GM12878 (cell line): Measurements from ENCODE around the gene MOG. TPM values are rescaled to one million over a fixed set of nuclear protein-coding genes. Genes with fewer than 3 reads are reported as not detected.

ENCODE experiments used
- CREB1 ChIP-seq: IDR thresholded peaks from 2 replicates; pipeline ENCODE4 v1.6.1; 2012; ENCODE audit warnings: low read depth, mild to moderate bottlenecking, inconsistent platforms
- JUNB ChIP-seq: IDR thresholded peaks from 2 replicates; pipeline ENCODE4 v1.6.1; 2016; ENCODE audit warnings: antibody characterized with exemption, mild to moderate bottlenecking
- LARP7 ChIP-seq: fragments of 450-650 bp; IDR thresholded peaks from 2 replicates; pipeline ENCODE4 v1.6.1; 2017; ENCODE audit warnings: mild to moderate bottlenecking
- MYB ChIP-seq: fragments of 150-350 bp; IDR thresholded peaks from 2 replicates; pipeline ENCODE4 v1.6.1; 2014; ENCODE audit warnings: mild to moderate bottlenecking, low read depth, low read length, borderline replicate concordance
- MYC ChIP-seq: IDR thresholded peaks from 2 replicates; pipeline ENCODE4 v1.6.1; 2011; ENCODE audit warnings: mild to moderate bottlenecking, low read length, moderate library complexity, inconsistent platforms; ENCODE audit not compliant: insufficient read depth, insufficient replicate concordance, insufficient read length, severe bottlenecking
- NFIC ChIP-seq: IDR thresholded peaks from 2 replicates; pipeline ENCODE4 v1.6.1; 2012; ENCODE audit warnings: low read depth, mild to moderate bottlenecking, inconsistent platforms, low read length, moderate library complexity
- TAF1 ChIP-seq: IDR thresholded peaks from 2 replicates; pipeline ENCODE4 v1.6.1; 2011; ENCODE audit warnings: mild to moderate bottlenecking, low read depth, low read length, borderline replicate concordance
- polyA plus RNA-seq, 11 experiments: library from polyadenylated mRNA; depleted of rRNA in 4 of 11; unstranded in 6 of 11; stranded (reverse) in 5 of 11; fragments of >200 nt; fragmentation: Nextera tagmentation in 4 of 11; fragmentation: Illumina TruSeq in 1 of 11; extraction: Ambion mirVana in 4 of 11; extraction: Trizol in 1 of 11; gene quantifications; 1 replicate in 1 of 11; 2 replicates in 10 of 11; pipeline versions ENCODE4 v1.2.1 to v1.2.3, GENCODE V29; 2011 to 2016; ENCODE audit warnings: inconsistent platforms in 2 of 11, missing spikeins in 2 of 11, low read depth in 1 of 11
- total RNA-seq, 4 experiments: library from RNA; depleted of rRNA in 3 of 4; stranded (reverse); fragments of >200 nt in 3 of 4; fragmentation: Illumina TruSeq in 1 of 4; extraction: Trizol in 1 of 4; gene quantifications; 2 replicates each; pipeline versions ENCODE4 v1.2.1 to v1.2.3, GENCODE V29; 2013 to 2021
- TF ChIP-seq, protein P1 (sequence below): fragments of 450-650 bp; IDR thresholded peaks from 2 replicates; pipeline ENCODE4 v1.6.1; 2016; ENCODE audit warnings: mild to moderate bottlenecking, moderate library complexity, borderline replicate concordance
- TF ChIP-seq, protein P2 (sequence below): fragments of 450-650 bp; IDR thresholded peaks from 2 replicates; pipeline ENCODE4 v1.6.1; 2017; ENCODE audit warnings: low read depth, mild to moderate bottlenecking, moderate library complexity
- TF ChIP-seq, protein P3 (sequence below): fragments of 150-350 bp; IDR thresholded peaks from 2 replicates; pipeline ENCODE4 v1.6.1; 2016; ENCODE audit warnings: low read depth, low read length

MOG gene
- total and polyA plus RNA-seq, 10 of the 15 experiments (the other 5 are each of a cell fraction or from before 2014, with no cell fraction given): not detected

DNA sequence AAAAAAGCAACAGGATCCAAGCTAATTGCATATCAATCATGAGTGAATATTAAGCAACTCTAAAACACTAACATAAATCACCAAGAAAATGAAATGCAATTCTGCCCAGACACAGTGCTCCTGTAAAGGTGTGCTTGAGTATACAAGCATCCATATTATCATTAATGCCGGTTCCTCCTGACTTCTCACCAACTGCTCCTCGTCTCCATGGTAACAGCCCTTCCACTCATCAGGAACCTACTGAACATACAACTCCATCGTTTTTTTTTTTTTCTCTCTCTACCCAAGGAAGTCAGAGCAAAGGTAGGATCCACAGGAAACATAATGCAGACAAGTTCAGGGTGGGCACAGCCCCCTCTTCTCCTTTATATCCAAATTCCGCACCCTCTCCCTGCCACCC lies 36.3 kb upstream of the MOG start (continued):
- TF ChIP-seq MYC (no peak), TAF1 (no peak), LARP7 (no peak), CREB1 (no peak), JUNB (no peak), MYB (no peak), NFIC (no peak)
- TF ChIP-seq, protein P1, sequence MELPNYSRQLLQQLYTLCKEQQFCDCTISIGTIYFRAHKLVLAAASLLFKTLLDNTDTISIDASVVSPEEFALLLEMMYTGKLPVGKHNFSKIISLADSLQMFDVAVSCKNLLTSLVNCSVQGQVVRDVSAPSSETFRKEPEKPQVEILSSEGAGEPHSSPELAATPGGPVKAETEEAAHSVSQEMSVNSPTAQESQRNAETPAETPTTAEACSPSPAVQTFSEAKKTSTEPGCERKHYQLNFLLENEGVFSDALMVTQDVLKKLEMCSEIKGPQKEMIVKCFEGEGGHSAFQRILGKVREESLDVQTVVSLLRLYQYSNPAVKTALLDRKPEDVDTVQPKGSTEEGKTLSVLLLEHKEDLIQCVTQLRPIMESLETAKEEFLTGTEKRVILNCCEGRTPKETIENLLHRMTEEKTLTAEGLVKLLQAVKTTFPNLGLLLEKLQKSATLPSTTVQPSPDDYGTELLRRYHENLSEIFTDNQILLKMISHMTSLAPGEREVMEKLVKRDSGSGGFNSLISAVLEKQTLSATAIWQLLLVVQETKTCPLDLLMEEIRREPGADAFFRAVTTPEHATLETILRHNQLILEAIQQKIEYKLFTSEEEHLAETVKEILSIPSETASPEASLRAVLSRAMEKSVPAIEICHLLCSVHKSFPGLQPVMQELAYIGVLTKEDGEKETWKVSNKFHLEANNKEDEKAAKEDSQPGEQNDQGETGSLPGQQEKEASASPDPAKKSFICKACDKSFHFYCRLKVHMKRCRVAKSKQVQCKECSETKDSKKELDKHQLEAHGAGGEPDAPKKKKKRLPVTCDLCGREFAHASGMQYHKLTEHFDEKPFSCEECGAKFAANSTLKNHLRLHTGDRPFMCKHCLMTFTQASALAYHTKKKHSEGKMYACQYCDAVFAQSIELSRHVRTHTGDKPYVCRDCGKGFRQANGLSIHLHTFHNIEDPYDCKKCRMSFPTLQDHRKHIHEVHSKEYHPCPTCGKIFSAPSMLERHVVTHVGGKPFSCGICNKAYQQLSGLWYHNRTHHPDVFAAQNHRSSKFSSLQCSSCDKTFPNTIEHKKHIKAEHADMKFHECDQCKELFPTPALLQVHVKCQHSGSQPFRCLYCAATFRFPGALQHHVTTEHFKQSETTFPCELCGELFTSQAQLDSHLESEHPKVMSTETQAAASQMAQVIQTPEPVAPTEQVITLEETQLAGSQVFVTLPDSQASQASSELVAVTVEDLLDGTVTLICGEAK: no peak
- TF ChIP-seq, protein P2, sequence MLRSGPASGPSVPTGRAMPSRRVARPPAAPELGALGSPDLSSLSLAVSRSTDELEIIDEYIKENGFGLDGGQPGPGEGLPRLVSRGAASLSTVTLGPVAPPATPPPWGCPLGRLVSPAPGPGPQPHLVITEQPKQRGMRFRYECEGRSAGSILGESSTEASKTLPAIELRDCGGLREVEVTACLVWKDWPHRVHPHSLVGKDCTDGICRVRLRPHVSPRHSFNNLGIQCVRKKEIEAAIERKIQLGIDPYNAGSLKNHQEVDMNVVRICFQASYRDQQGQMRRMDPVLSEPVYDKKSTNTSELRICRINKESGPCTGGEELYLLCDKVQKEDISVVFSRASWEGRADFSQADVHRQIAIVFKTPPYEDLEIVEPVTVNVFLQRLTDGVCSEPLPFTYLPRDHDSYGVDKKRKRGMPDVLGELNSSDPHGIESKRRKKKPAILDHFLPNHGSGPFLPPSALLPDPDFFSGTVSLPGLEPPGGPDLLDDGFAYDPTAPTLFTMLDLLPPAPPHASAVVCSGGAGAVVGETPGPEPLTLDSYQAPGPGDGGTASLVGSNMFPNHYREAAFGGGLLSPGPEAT: no peak
- TF ChIP-seq, protein P3, sequence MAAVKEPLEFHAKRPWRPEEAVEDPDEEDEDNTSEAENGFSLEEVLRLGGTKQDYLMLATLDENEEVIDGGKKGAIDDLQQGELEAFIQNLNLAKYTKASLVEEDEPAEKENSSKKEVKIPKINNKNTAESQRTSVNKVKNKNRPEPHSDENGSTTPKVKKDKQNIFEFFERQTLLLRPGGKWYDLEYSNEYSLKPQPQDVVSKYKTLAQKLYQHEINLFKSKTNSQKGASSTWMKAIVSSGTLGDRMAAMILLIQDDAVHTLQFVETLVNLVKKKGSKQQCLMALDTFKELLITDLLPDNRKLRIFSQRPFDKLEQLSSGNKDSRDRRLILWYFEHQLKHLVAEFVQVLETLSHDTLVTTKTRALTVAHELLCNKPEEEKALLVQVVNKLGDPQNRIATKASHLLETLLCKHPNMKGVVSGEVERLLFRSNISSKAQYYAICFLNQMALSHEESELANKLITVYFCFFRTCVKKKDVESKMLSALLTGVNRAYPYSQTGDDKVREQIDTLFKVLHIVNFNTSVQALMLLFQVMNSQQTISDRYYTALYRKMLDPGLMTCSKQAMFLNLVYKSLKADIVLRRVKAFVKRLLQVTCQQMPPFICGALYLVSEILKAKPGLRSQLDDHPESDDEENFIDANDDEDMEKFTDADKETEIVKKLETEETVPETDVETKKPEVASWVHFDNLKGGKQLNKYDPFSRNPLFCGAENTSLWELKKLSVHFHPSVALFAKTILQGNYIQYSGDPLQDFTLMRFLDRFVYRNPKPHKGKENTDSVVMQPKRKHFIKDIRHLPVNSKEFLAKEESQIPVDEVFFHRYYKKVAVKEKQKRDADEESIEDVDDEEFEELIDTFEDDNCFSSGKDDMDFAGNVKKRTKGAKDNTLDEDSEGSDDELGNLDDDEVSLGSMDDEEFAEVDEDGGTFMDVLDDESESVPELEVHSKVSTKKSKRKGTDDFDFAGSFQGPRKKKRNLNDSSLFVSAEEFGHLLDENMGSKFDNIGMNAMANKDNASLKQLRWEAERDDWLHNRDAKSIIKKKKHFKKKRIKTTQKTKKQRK: no peak
